Fibroblast of skin of left quadriceps (primary cell): ENCODE measurements around the gene DPP9.
A peak's percentile ranks its signal among the peaks of the same experiment; 100 is the strongest.
"Not testable (repeated sequence)": the region's sequence is repeated elsewhere in the genome, so short reads cannot be mapped to it uniquely, and the experiment has no call there.

ENCODE experiments used
- DNase-seq, 2 experiments: peaks; one replicate each; pipeline ENCODE4 v3.0.0-alpha.2; 2013; ENCODE audit warnings: low read depth in 2 of 2

The DPP9 gene

GRCh38 chr19:4740092-4740491, 16.4 kb upstream of the DPP9 start:
- DNase-seq, result no peak

DNA sequence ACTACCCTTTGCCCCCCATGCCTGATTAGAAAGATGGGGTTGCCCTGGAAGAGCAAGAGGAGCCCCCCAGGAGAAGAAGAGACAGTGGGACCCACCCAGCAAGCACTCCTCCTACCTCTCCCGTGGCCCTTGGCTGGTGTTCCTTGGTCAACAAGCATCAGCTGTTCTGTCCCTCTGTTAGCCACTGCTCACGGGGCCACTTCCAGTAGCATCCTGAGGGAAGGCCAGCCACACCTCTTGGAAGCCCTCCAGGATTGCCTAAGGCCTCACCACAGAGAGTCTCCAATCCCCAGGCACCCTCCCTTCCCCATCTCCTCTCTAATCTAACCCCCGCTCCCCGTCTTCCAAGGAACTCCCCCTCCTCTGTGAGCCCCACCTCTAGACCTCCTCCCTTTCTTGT, 15.1 kb upstream of the DPP9 start:
- DNase-seq, result no peak

GRCh38 chr19:4737955-4738600, 14.4 kb upstream of the DPP9 start:
- no peak for DNase-seq

DNA sequence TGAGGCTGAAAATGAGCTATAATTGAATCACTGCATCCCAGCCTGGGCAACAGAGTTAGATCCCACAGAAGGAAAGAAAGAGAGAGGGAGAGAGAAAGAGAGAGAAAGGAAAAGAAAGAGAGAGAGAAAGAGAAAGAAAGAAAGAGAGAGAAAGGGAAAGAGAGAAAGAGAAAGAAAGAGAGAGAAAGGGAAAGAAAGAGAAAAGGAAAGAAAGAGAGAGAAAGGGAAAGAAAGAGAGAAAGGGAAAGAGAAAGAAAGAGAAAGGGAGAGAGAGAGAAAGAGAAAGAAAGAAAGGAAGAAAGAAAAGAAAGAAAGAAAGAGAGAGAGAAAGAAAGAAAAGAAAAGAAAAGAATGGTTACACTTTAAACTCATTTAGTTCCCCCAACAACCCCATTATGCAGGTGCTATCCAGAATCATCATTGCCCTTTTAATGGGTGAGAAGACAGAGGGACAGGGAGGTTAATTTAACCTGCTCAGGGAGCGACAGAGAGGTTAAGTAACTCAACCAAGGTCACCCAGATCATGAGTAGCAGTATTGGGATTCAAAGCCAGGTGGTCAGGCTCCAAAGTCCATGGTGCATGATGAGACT, 10.2 kb upstream of the DPP9 start:
- DNase-seq, result no peak

GRCh38 chr19:4732680-4733114, 9.1 kb upstream of the DPP9 start:
- DNase-seq, result peak; percentile 32 to 35

GRCh38 chr19:4730740-4731171, 7.1 kb upstream of the DPP9 start:
- no peak for DNase-seq

DNA sequence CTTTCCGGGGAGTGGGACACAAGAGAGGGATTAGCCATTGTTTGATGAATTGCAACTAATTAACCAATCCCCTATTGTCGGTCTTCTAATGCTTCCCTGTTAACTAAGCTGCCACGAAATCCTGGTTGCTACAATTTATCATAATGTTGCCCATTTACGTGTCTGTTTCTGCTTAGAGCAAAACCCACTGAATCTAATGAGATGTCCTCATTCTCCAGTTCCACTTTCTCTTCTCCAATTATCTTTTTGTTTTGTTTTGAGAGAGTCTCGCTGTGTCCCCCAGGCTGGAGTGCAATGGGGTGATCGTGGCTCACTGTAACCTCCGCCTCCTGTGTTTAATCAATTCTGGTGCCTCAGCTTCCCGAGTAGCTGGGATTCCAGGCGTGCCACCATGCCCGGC, 5.2 kb upstream of the DPP9 start:
- DNase-seq, result no peak

DNA sequence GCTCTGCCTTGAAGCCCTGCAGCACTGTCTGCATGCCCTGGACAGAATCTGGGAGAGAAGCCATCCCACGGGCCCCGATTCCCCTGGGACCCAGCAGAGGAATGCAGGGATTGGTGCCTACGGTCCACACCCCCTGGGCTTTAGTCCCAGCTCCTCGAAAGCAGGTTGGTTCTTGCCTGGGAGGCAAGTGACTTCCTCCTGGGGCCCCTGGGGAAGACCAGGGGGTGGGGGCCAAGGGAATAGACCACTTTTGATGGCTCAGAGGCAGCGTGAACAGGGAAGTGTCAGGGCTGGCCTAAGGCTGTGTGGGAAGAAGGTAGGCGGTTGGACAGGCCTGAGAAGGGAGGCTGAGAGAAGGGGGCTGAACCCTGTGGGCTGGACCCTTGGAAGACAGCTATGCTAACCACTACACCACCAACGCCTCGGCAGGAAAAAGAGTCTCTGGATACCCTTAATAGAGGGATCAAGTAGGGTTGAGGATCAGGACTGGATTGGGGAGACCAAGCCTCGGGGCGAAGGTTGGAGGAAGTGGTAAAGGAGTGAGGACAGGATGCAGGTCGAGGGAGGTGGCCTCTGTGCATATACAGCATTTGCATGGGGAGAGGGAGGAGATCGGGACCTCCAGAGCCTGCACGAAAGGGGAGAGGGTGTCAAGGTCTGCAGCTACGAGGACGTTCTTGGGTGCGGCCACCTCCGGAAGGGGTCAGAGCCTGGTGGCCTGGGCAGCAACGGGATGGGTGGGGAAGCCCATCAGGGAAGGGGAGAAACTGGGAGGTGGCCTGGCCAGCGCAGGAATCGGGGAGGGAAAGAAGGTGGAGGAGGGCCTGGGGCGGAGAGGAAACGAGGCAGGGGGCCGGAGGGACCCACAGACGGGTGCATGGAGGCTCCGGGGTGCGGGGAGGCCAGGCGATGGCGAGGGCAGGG, 709 bp downstream of the DPP9 start:
- peak in 1 of 2 experiments; percentile 13 for DNase-seq

DNA sequence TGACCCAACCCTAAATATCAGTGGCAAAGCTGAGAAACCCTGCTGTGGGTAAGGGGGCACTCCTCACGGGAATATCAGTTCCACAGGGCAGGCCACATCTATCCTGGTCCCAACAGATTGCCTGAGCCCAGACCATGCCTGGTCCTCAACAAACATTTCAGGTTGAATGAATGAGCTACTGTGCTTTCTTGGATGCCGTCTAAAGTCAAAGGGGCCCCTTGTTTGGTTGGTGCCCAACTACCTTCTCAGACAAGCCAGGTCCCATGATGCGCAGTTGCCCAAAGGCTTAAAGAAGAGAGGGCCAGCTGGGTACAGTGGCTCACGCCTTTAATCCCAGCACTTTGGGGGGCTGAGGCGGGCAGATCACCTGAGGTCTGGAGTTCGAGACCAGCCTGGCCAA, 2.4 kb downstream of the DPP9 start:
- no peak for DNase-seq

DNA sequence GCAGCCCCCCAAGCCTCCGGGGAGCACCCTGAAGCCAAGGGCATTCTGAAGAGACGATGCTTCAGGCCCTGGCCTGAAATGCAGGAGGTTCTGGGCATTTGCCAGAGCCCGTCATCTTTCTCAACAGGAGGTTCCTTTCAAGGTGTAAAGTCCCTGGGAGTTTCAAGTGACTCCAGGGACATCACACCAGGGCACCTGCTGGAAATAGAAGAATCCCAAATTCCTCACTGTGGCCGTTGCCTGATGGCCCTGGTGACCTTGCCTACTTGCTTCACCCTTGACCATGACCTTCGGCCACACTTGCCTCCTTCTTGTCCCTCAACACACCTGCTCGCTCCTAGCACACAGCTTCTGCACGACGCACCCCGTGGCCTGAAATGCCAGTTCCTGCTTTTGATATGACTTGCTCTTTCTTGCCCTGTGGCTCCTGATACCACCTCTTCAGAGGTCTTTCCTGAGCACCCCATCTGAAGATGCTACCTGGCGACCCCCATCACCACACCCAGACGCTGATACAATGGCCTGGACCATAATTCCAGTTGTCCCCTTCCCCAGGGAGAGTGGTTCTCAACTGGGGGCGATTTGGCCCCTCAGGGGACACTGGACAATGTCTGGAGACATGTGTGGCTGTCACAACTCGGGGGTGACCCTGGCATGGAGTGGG, 3.5 kb downstream of the DPP9 start:
- DNase-seq, result no peak

DNA sequence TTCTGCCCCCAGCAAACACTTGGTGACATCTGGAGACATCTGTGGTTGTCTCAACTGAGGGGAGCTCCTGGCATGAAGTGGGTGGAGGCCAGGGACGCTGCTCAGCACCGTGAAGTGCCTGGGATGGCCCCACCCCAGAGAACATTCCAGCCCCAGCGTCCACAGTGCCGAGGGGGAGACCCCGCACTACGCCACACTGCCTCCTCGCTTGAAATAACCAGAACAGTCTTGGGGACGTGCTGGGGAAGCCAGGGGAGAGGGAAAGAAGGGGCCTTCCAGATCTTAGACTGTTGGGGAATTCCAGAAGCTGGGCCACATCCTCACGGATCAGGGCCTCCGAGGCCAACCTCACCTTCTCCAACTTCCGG, 4.2 kb downstream of the DPP9 start:
- DNase-seq, result no peak

GRCh38 chr19:4717966-4718701, 5.5 kb downstream of the DPP9 start:
- no peak for DNase-seq

GRCh38 chr19:4717191-4717965, 6.3 kb downstream of the DPP9 start:
- DNase-seq, result no peak

DNA sequence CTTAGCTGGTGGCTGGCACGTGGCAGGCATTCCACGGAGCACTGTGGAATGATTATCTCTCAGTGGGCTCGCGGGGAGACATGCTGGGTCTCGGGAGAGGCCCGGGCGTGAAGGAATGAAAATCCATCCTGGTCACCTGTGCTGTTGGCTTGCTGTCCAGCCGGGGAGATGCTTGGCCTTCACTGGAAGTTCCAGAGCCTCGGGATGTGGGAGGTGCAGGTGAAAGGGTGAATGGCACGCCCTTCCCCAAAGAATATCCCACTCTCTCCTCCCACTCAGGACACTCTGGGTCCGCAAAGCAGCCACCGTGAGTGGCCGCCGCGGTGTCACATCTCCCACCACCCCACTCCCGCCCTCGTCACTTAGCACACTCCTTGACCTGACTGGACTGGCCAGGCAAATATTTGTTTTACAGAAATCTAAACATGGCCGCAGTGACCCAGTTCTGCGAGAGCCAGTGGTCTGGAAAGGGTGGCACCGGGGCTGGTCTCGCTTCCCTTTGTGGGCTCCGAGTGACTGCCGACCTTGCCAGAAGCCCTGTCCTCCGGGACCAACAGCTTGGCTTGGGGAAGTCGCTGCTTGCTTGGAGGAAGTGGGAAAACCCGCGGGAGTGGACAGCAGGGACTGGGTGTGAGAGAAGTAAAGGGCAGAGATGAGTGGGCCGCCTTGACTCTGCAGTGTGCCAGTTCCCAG, 8.0 kb downstream of the DPP9 start:
- DNase-seq, result no peak

DNA sequence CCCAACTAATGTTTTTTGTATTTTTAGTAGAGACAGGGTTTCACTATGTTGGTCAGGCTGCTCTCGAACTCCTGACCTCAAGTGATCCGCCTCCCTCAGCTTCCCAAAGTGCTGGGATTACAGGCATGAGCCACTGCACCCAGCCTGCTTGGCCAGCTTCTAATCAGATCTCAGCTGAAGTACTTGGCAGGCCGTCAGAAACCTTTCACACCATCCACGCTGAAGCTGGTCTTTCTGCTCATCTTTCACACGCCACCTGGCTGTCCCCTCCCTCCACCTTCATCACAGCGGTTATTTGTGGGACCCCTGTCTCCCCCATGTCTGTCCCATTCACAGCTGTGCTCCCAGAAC, 8.5 kb downstream of the DPP9 start:
- not testable (repeated sequence) for DNase-seq

DNA sequence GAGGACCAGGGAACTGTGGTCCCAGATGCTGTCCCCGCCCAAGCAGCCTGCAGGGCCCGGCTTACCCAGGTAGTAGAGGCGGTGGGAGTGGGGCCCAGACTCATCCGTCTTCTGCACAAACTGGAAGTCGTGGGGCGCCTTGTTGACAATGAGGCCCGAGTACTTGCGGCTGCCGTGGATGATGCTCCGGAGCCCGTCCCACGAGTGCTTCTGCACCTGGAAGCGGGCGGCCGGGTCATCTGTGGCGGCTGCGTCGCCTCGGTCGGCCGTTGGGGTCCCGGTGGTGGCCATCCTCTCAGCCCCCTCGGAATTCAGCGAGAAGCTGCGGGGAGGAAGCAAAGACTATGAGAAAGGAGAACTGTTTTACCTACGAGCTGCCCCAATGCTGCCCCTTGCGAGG, 9.6 kb downstream of the DPP9 start:
- no peak for DNase-seq

GRCh38 chr19:4713384-4713951, 10.2 kb downstream of the DPP9 start:
- DNase-seq, result peak in 1 of 2 experiments; percentile 10

DNA sequence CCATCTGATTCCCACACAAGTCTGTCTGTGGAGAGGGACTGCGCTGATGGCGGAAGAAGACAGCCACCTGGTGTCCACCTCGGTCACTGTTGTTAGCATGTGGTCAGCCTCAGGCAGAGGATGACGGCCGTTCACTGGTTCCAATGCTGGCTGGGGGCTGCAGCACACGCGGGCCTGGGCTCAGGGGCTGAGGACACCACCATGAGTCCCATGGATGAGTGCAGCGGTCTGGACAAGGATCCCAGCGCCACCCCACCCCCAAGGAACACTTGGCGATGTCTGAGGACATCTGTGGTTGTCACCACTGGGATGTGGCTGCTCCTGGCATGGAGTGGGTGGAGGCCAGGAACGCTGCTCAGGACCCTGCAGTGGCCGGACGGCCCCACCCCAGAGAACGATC, 10.9 kb downstream of the DPP9 start:
- no peak for DNase-seq

- DNase-seq, result no peak
Measured at GRCh38 chr19:4711211-4711610, 12.4 kb downstream of the DPP9 start.

- no peak for DNase-seq
Measured at GRCh38 chr19:4710281-4710600, 13.4 kb downstream of the DPP9 start.
